ENCODE measurements around the gene BPNT1.

Gene BPNT1

DNA sequence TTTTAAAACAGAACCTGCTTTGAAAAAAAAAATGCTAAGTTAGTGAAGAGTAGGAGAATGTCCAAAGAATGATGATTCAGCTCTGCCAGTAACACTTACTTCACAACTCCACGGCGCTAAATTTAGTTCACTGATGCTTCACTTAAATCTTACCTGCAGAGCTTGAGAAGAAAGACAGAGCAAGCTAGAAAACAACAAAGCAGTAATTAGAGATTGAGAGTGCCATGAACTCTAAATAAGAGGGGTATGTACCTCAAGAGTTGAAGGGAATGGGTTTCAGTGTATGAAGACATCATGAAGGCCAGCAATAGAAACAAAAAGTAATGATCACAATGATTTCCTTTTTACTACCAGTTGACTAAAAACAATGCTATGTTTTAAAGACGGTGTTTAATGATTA, 76.1 kb downstream of the BPNT1 start:
- H3K4me2 ChIP-seq: no peak overlapping the region
- no peak overlapping the region for H3K4me3 ChIP-seq
- H3K27ac ChIP-seq: no peak overlapping the region
- no peaks in the 10 kb centered on the region for H4K20me1 ChIP-seq
- H3K4me1 ChIP-seq: peaks cover 9% of the 10 kb centered on the region
- no peaks in the 10 kb centered on the region for H3K27me3 ChIP-seq
- no peaks in the 10 kb centered on the region for H3K9me3 ChIP-seq
- TF ChIP-seq Cebpa-rat (IDR thresholded peaks at IDR 0.05): no peak
- H3K36me3 ChIP-seq: peaks cover 84% of the 10 kb centered on the region
- H3K9ac ChIP-seq: no peak overlapping the region

DNA sequence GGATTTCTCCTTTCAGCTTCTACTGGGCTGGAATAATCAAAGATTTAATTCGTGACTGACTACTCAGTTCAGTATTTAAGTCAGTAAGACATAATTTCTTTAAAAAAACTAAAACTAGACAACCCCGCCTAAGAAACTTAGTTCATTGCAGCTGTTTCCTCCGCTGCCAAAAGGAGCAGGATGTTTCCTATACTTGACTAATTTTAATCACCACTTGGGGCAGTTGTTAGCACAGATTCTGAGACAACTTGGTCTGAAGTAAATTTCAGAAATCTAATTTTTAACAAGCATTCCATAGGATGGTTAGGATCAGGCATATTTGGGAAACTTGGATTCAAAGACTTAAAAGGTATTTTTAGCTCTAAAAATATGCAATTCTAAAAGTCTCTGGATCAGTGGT, 77.3 kb downstream of the BPNT1 start:
- peaks cover 9% of the 10 kb centered on the region for H3K4me1 ChIP-seq
- no peak overlapping the region for H3K9ac ChIP-seq
- H4K20me1 ChIP-seq: 0 out of 2 replicates have a peak, but pooled peaks cover 6% of the 10 kb centered on the region
- peaks cover 83% of the 10 kb centered on the region for H3K36me3 ChIP-seq
- TF ChIP-seq Cebpa-rat (IDR thresholded peaks at IDR 0.05): no peak
- no peaks in the 10 kb centered on the region for H3K9me3 ChIP-seq
- H3K27me3 ChIP-seq: no peaks in the 10 kb centered on the region
- no peak overlapping the region for H3K27ac ChIP-seq
- H3K4me3 ChIP-seq: no peak overlapping the region
- H3K4me2 ChIP-seq: no peak overlapping the region

- Histone ChIP-seq H4K20me1 (0 out of 2 replicates have a peak, but pooled peaks cover 6% of the 10 kb centered on the region), H3K9ac (no peak overlapping the region), H3K27me3 (no peaks in the 10 kb centered on the region), H3K36me3 (peaks cover 83% of the 10 kb centered on the region), H3K27ac (no peak overlapping the region), H3K9me3 (no peaks in the 10 kb centered on the region), H3K4me3 (no peak overlapping the region), H3K4me2 (no peak overlapping the region), H3K4me1 (peaks cover 9% of the 10 kb centered on the region)
- no peak for TF ChIP-seq Cebpa-rat (IDR thresholded peaks at IDR 0.05)
Measured at GRCh38 chr1:220011620-220012019, 78.0 kb downstream of the BPNT1 start.
